ENCODE data around the gene KLHDC1.

DNA sequence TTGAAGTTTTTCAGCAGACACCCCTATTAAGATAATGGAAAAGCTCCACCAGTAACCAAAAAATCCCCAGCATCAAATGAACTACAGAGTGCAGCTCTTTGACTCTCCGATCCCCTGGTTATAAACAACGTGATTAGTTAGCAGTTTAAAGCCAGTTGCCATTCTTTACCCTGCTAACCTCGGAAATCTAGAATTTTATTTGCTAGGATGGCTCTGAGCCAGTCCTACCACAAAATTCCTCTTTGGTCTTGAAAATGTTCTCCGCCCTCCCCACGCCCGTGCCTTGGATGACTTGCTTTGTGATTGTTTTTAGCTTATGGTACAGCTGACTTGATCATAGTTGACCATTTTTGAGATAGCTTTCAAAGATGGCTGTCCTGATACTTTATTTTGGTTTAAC, 76.3 kb downstream of the KLHDC1 start:
- TF ChIP-seq EZH2phosphoT487 (IDR thresholded peaks at IDR 0.05; ENCODE audit: borderline replicate concordance, low read depth): no peak
- TF ChIP-seq, protein P1, sequence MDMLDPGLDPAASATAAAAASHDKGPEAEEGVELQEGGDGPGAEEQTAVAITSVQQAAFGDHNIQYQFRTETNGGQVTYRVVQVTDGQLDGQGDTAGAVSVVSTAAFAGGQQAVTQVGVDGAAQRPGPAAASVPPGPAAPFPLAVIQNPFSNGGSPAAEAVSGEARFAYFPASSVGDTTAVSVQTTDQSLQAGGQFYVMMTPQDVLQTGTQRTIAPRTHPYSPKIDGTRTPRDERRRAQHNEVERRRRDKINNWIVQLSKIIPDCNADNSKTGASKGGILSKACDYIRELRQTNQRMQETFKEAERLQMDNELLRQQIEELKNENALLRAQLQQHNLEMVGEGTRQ (IDR thresholded peaks at IDR 0.05; ENCODE audit: borderline replicate concordance, low read depth, low read length): no peak
- TF ChIP-seq SIN3A (IDR thresholded peaks at IDR 0.05; ENCODE audit: borderline replicate concordance, low read depth, low read length): no peak
- TF ChIP-seq, protein P2, sequence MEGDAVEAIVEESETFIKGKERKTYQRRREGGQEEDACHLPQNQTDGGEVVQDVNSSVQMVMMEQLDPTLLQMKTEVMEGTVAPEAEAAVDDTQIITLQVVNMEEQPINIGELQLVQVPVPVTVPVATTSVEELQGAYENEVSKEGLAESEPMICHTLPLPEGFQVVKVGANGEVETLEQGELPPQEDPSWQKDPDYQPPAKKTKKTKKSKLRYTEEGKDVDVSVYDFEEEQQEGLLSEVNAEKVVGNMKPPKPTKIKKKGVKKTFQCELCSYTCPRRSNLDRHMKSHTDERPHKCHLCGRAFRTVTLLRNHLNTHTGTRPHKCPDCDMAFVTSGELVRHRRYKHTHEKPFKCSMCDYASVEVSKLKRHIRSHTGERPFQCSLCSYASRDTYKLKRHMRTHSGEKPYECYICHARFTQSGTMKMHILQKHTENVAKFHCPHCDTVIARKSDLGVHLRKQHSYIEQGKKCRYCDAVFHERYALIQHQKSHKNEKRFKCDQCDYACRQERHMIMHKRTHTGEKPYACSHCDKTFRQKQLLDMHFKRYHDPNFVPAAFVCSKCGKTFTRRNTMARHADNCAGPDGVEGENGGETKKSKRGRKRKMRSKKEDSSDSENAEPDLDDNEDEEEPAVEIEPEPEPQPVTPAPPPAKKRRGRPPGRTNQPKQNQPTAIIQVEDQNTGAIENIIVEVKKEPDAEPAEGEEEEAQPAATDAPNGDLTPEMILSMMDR (IDR thresholded peaks at IDR 0.05): no peak
- TF ChIP-seq EP300 (IDR thresholded peaks at IDR 0.05; ENCODE audit: borderline replicate concordance in 1 of 2, low read depth in 1 of 2, low read length in 1 of 2): no peak
- TF ChIP-seq, protein P3, sequence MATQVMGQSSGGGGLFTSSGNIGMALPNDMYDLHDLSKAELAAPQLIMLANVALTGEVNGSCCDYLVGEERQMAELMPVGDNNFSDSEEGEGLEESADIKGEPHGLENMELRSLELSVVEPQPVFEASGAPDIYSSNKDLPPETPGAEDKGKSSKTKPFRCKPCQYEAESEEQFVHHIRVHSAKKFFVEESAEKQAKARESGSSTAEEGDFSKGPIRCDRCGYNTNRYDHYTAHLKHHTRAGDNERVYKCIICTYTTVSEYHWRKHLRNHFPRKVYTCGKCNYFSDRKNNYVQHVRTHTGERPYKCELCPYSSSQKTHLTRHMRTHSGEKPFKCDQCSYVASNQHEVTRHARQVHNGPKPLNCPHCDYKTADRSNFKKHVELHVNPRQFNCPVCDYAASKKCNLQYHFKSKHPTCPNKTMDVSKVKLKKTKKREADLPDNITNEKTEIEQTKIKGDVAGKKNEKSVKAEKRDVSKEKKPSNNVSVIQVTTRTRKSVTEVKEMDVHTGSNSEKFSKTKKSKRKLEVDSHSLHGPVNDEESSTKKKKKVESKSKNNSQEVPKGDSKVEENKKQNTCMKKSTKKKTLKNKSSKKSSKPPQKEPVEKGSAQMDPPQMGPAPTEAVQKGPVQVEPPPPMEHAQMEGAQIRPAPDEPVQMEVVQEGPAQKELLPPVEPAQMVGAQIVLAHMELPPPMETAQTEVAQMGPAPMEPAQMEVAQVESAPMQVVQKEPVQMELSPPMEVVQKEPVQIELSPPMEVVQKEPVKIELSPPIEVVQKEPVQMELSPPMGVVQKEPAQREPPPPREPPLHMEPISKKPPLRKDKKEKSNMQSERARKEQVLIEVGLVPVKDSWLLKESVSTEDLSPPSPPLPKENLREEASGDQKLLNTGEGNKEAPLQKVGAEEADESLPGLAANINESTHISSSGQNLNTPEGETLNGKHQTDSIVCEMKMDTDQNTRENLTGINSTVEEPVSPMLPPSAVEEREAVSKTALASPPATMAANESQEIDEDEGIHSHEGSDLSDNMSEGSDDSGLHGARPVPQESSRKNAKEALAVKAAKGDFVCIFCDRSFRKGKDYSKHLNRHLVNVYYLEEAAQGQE (IDR thresholded peaks at IDR 0.05; ENCODE audit: low read depth, low read length): no peak
- no peak for TF ChIP-seq RXRA (IDR thresholded peaks at IDR 0.05; ENCODE audit: borderline replicate concordance, low read depth)
- no peak for TF ChIP-seq JUND (IDR thresholded peaks at IDR 0.05)
- no peak for TF ChIP-seq RAD21 (IDR thresholded peaks at IDR 0.05; ENCODE audit: low read length)
- TF ChIP-seq TAF1 (IDR thresholded peaks at IDR 0.05; ENCODE audit: borderline replicate concordance, low read depth, low read length): no peak
- no peak for TF ChIP-seq TCF12 (IDR thresholded peaks at IDR 0.05)
- TF ChIP-seq YY1 (IDR thresholded peaks at IDR 0.05; ENCODE audit: low read depth): no peak
- no peak for TF ChIP-seq CHD2 (IDR thresholded peaks at IDR 0.05; ENCODE audit: low read length, partially characterized antibody)

Measured in SK-N-SH (cell line).